Measurements from ENCODE around the gene TBC1D28.
"Not testable (repeated sequence)": the region's sequence is repeated elsewhere in the genome, so short reads cannot be mapped to it uniquely, and the experiment has no call there.

The TBC1D28 gene

DNA sequence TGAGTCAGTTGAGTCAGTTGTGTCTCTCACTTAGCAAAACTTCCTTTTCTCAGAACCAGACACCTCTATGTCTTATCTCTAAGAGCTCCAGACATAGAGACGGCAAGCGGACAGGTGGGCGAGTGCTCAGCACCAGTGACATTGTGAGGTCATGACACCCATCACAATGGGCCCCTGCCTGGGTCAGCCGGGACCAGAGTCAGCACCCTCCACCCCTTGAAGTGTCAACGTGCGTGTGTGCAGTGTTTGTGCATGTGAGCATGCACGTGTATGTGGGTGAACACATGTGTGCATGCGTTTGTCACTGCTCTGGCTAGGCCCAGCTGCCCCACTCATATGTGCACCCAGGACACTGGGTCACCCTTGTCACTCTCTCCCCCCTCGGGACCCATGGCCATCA is at the start of gene TBC1D28:
TBC1D28 (minus strand) TSS at position 101 of the 400 bp plus-strand sequence. CDS start 3,039 bp downstream, outside the sequence.
- not testable (repeated sequence) for DNase-seq

DNA sequence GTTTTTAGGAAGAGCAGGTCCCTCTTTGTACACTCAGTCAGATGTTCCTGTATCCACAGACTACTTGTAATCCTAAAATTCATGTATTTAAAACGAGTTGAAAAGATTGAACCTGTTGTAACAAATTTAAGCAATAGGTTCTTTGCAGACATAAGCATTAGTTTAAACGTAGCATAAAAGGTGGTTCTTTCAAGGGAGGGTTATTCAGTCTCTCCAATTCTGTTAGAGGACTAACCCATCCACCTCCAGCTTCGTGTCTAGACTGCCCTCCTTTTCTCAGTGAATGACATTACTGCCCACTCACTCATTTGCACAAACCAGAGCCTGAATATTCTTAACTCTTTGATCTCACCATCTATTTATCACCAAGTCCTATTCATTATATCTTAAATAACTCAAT is 38.5 kb upstream of the TBC1D28 start:
- not testable (repeated sequence) for DNase-seq

DNA sequence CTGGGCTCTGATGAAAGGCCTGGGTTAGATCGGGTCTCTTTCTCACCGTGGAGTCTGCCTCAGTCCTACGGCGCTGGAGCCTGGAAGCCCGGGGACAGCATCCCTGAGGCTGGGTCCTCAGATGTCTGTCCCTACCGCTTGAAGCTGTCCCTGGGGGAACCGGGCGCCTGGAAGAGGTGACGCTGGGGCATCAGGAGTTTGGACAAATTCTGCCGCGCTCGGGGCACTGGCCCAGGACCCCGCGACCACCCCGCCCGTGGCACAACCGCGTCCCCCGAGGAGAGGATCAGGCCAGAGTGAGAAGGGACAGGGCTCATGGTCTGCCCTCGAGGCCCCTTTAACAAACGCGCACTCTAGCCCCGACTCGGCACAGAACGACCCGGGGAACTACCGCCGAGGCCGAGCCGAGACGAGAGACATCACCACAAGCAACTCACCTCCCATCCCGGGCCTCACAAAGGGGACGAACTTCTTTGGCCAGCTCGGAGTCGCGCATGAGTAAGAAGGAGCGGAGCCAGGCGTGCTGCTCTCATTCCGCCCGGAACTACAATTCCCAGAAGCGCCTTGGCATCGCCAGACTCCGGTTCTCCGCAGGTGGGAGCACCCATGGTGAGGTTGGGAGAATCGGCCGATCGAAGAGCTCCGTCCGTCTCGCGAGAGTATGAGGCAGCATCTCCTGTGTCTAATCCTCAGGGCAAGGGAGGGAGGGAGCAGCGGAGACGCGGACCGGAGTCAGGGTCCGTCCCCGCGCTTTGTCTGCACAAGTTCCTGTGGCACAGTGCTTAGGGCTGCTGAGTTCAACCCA is 37.8 kb upstream of the TBC1D28 start, which contains the start of gene FOXO3B:
FOXO3B (minus strand) TSS at position 548 of the 805 bp plus-strand sequence. CDS start 663 bp downstream, outside the sequence.
- peak; percentile 87 for DNase-seq

DNA sequence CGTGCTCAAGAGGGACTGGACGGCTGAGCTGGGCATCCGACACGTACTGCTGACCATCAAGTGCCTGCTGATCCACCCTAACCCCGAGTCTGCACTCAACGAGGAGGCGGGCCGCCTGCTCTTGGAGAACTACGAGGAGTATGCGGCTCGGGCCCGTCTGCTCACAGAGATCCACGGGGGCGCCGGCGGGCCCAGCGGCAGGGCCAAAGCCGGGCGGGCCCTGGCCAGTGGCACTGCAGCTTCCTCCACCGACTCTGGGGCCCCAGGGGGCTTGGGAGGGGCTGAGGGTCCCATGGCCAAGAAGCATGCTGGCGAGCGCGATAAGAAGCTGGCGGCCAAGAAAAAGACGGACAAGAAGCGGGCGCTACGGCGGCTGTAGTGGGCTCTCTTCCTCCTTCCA is 33.2 kb upstream of the TBC1D28 start:
- DNase-seq = not testable (repeated sequence)

GRCh38 chr17:18676928-18677327 is 32.7 kb upstream of the TBC1D28 start:
- not testable (repeated sequence) for DNase-seq

GRCh38 chr17:18672395-18673227 is 28.4 kb upstream of the TBC1D28 start:
- not testable (repeated sequence) for DNase-seq

DNA sequence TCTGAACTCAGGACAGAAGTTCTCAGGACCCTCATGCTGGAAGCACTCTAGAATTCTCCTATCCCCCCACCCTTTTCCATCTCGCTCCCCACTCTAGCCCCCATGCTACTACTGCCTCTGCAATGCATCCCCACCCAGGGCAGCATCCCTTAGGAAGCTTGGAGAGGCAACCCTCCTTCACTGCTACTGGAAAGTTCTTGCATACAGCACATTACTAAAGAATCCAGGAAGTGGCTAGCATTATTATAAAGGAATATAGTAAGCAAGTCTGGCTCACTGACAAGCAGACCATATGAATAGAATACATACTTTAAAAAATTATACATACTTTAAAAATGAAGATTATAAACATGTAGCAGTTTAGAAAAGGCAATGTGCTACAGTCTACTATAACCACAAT is 24.4 kb upstream of the TBC1D28 start:
- DNase-seq = not testable (repeated sequence)

DNA sequence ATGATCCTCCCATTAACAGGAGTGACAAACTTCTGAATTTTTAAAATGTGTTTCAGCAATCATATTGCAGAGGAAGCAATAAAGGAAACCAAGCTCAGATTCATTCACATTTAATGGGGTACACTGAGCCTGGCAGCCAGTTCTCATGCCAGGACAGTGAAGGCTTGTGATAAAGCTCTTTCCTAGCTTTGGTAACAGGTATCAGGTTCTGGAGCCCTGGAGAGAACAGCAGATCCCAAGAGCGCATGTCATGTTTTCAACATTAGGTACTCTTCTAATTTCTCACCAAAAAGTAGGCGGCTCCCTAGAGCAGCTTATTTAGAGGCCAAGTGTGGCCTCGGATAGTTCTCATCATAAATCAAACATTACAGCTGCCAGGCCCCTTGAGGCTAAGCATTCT is 23.3 kb upstream of the TBC1D28 start:
- DNase-seq = not testable (repeated sequence)

GRCh38 chr17:18666326-18666725 is 22.1 kb upstream of the TBC1D28 start:
- not testable (repeated sequence) for DNase-seq

- not testable (repeated sequence) for DNase-seq
Measured at GRCh38 chr17:18661924-18662624, 17.9 kb upstream of the TBC1D28 start.

GRCh38 chr17:18650094-18650493 is 5.9 kb upstream of the TBC1D28 start:
- DNase-seq = not testable (repeated sequence)

DNA sequence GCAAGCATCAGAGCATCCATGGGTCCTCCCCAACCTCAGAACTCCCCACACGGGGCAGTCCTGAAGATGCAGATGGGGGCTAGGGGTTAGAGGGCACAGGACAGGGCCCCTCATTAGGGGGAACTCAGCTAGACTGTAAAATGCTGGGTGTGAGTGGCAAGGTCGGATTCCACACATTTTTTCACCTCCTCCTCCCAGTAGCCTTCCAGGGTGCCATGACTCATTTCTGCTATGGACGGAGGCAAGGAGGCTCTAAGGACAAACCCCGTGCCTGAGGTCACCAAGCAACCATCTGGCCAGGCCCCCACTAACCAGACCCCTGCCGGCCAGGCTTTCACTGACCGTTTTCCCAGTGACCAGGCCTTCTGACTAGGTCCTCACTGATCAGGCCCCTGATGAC is 1.1 kb downstream of the TBC1D28 start:
- not testable (repeated sequence) for DNase-seq

GRCh38 chr17:18638357-18638756 is 5.8 kb downstream of the TBC1D28 start:
- DNase-seq = not testable (repeated sequence)

GRCh38 chr17:18636237-18636636 is 8.0 kb downstream of the TBC1D28 start:
- not testable (repeated sequence) for DNase-seq

DNA sequence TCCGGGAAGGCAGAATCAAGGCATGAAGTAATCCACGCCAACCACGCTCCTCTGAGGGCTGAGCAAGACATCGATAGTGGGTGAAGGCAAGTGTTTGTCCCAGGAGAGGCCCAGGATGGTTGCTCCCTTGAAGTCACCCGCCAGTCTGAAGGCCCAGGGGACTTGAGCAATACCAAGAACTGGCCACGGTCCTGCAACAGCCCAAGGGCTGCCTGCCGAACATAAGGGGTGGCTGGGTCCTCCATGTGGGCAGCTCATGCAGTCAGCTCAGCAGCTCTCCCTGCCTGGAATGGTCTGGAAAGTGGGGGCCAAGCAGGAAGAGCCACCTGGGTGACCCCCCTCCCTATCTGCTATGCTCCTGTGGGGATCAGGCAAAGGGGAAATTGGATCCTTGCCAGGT is 8.4 kb downstream of the TBC1D28 start:
- DNase-seq = not testable (repeated sequence)

- DNase-seq = not testable (repeated sequence)
Measured at GRCh38 chr17:18634550-18635263, 9.5 kb downstream of the TBC1D28 start.

DNA sequence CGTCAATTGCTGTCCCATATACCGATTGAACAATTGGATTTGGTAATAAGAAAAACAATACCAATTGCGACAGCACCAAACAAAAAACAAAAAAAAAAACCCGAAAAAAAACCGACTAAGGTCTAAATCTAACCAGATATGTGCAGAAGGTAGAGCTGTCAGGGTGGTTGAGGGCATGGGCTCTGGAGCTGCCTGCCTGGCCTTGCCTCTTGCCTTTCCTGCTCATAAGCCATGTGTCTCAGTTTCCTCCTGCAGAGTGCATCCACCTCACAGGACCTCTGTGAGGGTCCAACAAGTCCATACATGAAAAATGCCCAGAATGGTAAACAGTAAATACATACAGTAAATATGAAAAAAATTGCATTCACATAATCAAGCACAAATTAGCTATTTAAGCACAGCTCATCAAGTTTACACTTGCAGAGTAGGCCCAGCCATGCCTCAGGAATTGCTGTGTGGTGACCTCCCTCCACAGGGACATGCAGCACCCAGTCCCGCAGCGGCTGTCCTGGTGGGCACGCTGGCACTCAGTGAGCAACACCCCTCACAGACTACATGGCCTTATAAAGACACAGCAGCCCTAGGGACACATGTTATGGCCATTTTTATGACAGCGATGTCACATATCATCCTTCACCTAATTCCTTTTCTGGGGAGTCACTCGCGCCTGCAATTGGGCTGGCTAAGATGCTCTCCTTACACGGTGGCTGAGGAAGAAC is 17.9 kb downstream of the TBC1D28 start:
- DNase-seq = no peak

DNA sequence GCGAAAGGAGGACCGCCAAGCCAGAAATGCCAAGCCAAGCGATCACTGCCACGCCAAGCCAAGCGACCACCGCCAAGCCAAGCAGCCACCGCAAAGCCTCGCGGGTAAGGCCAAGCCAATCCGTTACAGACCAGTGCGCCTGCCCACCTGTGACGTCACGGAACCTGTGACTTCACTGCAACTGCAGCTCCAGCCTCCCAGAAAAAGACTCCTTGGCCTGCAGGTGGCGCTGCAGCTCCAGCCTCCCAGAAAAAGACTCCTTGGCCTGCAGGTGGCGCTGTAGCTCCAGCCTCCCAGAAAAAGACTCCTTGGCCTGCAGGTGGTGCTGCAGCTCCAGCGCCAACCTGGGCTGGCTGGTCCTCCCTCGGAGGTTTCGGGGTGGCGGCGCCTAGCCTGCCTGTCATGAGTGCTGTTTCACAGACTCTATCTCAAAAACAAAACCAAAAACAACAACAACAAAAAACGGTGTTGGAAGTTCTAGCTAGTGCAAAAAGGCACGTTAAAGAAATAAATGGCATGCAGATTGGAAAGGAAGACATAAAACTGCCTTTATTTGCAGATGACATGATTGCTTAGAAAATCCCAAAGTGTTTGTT is 18.6 kb downstream of the TBC1D28 start:
- DNase-seq = peak; percentile 52

GRCh38 chr17:18624862-18625501 is 19.2 kb downstream of the TBC1D28 start:
- not testable (repeated sequence) for DNase-seq

DNA sequence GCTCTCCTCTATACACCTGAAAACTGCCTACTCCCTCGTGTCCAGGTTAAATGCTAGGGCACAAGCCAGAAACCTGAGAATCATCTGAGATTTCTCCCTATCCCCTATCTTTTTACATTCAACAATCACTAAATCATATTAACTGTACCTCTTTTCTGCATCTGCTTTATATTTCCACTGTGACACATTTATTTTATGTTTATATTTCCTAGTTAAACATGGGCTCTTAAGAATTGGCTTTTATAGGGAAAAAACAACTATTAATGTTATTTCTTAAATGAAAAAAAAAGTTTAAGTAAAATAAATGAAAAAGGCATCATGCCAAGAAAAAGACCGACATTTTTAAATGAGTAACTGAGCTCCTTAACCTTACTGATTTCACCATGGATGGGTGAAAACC is 26.6 kb downstream of the TBC1D28 start:
- not testable (repeated sequence) for DNase-seq

Measured in NCI-H2029 (cell line).